GM18511 (cell line): ENCODE results near the gene COBL.
"Not testable (repeated sequence)": the region's sequence is repeated elsewhere in the genome, so short reads cannot be mapped to it uniquely, and the experiment has no call there.

Experiments used
- ATAC-seq: cut with Tn5 transposase; IDR thresholded peaks from one replicate; pipeline ENCODE4 v1.9.1; 2021; ENCODE audit warnings: mild to moderate bottlenecking, moderate library complexity; ENCODE audit not compliant: unreplicated experiment

Gene COBL

DNA sequence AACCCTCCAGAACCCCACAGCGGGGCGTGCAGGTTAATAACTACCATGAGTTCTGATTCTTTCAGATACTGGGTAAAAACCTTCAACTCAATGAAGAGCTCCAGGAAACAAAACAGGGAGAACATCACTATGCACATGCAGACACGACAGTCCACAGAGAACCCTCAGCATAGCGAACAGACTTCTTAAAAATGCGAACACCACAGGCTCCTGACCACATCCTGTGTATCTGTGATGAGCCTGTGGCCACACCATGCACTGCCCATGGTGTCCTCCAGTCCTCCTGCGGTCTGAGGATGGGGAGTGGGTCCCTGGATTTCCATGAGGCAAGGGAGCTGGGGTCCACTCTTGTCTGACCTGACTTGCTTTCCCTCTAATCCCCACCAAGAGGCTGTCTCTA lies 107.2 kb downstream of the COBL start:
- no peak for ATAC-seq

DNA sequence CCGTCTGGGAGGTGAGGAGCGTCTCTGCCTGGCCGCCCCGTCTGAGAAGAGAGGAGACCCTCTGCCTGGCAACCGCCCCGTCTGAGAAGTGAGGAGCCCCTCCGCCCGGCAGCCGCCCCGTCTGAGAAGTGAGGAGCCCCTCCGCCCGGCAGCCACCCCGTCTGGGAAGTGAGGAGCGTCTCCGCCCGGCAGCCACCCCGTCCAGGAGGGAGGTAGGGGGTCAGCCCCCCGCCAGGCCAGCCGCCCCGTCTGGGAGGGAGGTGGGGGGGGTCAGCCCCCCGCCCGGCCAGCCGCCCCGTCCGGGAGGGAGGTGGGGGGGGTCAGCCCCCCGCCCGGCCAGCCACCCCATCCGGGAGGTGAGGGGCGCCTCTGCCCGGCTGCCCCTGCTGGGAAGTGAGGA lies 108.5 kb downstream of the COBL start:
- ATAC-seq = not testable (repeated sequence)

DNA sequence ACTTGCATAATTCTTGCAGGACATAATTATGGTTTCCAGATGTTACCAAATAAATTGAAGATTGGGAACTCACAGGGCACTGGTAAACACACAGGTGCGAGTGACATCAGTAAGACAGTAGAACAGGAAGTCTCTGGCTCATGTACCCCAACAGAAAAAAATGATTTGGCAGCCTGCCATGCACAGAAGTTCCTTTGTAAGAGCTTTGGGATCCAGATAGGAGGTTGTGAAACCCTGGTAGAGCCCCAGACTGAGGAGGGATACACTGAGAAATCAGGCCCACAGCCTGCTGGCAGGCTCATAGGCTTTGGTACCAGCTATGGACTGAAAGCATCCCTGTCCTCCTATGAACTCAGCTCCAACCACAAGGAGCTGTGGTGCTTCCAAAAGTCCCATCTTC lies 118.0 kb downstream of the COBL start:
- no peak for ATAC-seq

DNA sequence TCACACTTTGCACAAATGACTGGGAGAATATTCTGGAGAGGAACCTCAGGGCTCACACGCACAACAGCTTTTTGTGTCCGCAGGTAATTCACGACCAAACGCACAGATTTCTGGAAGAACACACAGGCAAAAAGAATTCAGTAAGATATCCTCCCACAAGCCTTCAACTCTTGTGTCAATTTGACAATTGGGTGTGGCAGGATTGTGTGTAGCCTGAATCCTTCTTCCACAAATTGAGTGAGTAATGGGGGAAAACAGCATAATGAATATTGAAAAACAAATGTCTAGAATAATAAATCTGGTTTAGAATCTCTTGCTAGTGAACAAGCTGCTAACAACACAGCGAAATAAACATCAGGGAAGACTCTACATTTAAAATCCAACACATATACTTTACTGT lies 125.6 kb downstream of the COBL start:
- no peak for ATAC-seq

DNA sequence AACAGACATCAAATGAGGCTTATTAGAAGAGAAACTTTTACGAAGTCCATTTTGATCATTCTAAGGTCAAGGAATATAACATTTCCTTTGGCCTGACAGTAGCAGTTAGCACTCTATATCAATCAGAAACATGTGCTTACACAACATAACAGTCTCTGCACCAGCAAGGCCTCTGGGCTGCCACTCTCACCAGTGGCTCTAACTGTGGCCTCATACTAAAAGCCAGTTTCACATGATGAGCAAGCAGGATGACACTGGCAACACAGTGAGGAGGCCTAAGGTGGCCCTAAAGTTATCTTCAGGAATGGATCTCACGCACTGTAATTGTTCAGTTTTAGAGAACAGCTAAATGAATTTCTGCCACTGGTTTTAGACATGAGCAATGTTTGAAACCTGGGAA lies 126.8 kb downstream of the COBL start:
- ATAC-seq = no peak

DNA sequence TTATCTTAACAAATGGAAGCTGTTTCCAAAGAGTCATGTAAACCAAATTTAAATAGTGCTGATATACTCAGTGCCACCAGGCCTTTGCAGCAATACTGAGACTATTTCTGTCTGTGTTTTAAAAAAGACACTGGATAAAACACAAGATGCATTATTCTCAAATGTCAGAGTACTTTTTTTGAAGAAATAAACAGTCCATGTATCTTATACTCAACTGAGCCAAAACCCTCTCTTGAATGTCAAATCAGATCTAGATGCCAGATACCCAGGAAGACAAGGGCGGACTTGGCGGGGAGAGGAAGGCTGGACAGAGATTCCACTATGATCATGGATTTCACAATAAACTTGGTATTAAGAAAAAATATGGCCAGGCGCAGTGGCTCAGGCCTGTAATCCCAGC lies 127.6 kb downstream of the COBL start:
- no peak for ATAC-seq

DNA sequence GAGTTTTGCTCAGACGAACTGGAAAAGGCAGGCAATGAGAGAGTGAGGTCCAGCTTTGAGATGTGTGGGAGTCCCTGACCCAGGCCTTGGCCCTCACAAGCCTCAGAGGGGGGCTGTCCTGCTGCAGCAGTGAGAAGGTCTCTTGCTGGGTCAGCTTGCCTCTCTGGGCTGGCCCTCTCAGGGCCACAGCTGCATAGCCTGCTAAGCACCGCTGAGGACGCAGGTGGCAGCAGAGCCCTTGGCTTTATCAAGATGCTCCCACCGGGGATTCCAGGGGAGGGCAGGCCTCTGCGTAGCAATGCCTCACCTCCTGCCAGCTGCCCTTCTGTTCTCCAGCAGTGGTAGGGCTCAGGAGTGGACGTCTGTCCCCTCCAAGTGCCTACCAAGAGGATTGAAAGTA lies 128.7 kb downstream of the COBL start:
- ATAC-seq = no peak

DNA sequence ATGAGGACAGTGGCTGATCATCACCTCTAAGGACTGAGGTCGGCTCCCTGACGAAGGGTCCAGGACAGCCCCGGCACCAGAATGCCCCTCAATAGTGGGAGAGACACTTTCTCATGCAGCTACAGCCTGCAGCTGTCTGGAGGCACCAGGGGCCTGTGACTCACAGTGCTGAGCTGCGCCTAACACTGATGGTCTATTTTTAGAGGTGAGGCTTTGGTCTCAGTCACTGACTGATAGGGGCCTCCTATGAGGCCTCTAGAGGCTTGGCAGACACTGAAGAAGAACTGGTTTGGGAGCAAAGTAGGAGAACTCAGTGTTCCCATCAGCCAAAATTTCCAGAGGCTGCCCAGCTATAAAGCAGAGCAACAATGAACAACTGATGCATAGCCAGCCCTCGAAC lies 130.1 kb downstream of the COBL start:
- ATAC-seq = no peak

DNA sequence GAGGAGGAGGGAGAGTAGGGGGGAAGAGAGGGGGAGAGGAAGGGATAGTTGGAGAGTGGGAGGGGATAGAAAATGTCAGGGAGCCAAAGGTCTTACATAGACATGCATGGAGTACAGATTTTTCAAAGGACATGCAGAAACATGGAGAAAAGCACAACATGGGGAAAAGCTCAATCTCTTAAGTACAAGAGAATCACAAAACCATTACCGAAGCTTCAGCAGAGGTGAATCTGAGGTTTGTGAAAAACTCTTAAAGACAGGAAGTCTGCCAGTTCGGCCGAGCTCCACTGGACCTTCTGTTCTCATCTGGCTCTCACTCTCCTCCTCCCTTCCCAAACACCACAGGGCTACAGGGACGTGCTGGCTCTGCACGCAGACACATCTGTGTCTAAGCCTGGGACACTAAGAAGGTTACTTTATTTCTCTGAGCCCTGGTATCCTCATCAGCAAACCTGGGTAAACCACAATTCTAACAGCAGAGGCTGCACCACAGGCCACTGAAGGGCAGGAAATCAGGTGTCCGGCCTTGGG lies 133.9 kb downstream of the COBL start:
- no peak for ATAC-seq

DNA sequence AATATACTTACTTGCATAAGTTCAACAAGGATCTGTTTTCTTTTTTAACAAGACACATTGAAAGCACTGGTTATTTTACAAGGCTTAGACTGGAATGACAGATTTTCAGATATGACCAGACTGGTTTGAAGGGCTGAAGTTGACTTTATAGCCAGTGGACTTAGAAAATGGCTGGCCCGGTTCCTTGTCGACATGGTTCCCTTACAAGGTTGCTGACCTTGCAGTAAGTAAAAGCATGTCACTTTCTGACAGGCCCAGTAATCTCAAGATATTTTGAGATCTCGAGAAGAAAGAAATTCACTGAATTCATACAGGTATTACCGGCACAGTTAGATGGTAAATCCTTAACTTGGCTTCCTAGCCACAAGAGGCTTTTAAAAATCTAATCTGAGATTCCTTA lies 136.5 kb downstream of the COBL start:
- ATAC-seq = no peak

DNA sequence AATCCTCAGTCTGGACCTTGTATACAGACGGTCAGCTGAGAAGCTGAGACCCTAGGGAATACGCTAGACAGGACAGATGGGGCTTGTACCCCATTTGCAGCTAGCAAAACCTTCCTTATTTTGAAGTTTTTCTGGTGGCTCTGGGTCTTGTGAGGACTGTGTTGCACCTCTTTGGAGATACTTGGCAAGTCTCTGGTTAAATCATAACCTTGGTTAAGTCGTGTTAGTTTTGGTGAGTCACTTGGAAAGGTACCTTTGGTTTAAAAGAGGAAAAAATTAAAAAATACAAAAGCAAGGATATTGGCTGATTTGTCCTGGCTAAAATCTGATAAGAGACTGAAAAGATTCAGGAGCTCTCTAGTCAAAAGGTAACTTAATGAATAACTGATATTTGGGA lies 140.6 kb downstream of the COBL start:
- no peak for ATAC-seq

DNA sequence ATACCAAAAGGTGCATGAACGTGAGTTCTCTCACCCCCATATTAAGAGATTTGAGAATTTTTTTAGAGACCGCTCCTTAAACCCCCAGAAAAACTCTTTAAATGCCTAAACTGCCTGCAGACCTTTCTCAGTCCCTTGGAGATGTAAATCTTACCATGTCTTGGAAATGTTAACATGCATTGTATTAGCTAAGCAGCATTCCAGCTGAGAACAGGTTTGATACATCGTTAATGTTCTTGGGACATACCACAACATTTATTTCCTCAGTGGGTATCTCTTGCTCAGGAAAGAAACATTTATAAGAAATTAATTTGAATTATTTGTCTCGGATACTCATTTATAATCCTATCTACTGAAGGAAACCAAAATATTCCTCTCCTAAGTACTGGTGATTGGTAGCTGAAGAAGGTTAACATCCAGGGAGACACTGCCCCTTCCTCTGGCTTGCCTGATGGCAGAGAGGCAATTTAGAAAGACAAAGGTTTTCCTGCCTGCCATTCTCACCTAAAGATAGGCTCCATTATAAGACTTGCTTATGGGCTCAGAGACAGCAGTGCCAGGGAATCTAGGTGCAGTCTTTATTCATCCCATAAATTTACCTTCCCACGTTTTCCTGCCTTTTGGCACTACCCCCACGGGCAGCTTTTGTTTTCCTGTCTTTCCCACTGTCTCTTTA lies 141.2 kb downstream of the COBL start:
- no peak for ATAC-seq

DNA sequence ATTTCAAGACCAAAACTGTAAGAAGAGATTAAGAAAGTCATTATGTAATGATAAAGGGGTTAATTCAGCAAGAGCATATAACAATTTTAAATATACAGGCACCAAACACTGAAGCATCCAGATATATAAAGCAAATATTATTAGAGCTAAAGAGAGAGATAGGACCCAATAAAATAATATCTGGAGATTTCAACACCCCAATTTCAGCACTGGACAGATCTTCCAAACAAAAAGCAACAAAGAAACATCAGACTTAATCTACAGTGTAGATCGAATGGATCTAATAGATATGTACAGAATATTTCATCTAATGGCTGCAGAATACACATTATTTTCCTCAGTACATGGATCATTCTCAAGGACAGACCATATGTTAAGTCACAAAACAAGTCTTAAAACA lies 151.3 kb downstream of the COBL start:
- ATAC-seq = no peak

DNA sequence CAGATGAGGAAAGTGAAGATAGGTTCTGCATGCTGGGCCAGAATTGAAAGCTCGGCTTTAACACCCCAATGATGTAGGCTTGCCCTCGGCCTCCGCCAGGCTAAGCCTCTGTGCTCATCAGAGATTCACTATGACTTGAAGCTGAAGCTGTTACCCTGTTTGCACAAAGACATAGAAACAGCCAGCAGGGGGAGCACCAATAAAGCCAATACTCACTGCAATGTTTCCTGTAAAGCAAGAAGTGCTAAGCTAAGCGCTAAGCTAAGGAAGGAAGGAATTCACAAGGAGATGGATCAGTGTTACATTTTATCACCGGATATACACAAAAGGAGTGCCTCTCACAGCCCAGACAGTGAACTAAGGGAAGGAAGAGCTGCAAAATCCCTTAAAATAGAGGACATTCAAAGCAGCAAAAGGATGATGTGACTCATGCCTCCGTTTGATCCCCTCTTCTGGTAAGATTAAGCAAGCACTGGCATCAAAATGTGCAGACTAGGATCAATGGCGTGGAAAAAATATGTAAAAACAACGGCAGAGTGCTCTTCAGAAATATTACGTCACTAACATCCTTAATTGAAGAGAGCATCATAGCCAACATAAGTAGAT lies 153.8 kb downstream of the COBL start:
- peak; percentile 95 for ATAC-seq

DNA sequence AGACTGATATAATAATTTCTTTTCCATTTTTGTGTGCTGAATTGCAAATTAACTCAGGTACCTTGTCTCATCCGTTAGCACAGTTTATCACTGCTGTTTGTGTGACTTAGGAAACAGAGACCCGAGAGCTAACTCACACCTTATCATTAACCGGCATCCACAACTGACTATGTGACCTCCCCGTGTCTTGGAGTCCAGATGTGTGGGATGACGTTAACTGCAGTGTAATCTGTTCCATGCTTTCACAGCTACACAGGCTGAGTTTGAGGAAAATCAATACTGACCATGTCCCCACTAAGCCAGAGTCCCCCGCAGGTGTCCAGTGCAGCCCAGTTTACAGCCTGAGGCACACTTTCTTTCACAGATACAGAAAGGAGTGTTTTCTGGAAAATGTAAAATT lies 154.7 kb downstream of the COBL start:
- no peak for ATAC-seq

DNA sequence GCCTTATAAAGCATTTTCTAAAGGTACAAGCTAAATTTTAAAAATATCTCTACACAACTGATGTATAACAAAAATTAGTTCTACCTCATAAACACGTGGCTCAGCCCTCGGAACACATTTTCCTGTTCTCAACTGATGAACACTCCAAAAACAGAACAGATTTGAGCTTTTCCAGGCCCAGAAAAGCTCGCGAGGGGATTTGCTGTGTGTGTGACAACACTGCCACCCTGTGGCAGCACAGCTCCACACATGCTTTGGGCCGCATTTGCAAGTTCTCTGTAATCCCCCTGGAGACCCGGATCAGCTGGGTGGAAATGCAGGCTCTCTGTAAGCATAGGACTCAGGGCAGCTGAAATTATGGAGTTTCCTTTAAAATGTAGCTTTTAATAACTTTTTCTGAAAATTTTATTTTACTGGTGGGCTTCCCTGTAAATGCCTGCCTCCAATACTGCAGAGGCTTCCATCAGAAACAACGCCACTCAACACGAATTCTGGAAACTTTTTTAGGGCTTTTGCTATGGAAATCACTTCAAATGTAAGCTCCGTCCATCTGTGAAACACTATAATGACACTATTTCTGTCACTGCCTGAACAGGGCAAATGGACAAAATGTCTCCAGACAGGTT lies 155.5 kb downstream of the COBL start:
- ATAC-seq = no peak

DNA sequence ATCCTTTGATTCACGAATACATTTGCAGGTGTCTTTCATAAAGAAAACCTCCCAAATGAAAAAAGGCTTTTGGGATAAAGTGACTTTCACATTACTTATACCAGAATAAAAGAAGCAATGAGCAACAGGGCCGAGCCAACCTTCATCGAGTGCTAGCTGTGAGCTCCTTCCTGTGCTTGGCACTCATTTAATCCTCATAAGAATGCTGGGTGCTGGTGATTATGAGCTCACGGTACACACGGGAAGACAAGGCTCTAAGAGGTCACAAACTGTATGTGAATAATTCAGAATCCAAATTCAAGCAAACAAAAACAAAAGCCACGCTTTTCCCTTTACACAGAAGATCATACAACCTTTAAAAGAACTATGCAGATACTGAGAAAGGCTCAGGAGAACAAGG lies 156.2 kb downstream of the COBL start:
- no peak for ATAC-seq

DNA sequence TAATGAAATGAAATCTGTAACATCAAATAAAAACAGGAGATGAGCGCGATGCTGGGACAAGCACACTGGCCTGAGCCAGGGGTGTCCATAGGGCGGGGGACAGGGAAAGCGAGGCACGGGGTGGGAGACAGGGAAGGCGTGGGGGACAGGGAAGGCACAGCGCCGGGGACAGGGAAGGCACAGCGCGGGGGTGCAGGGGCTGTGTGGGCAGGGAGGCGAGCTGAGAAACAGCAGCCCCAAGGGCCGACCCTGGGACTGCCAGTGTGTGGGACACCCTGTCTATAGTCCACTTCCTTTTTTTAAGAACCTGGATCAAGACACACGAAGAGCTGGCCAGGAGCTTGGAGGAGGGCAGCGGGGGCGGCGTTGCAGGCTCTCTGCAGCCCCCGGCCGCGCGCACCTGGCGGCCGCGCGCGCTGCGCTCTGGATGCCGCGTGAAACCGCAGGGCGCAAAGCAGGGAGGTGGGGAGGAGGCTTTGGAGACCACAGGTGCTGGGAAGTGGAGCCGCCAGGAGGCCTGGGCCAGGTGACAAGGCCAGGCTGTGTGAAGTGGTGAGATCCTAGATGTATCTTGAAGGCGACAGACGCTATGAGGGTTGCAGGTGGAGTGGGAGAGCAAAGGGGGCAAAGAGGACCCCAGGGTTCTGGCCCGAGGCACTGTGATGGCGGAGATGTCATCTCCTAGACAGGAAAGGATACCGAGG lies 157.7 kb downstream of the COBL start:
- no peak for ATAC-seq

DNA sequence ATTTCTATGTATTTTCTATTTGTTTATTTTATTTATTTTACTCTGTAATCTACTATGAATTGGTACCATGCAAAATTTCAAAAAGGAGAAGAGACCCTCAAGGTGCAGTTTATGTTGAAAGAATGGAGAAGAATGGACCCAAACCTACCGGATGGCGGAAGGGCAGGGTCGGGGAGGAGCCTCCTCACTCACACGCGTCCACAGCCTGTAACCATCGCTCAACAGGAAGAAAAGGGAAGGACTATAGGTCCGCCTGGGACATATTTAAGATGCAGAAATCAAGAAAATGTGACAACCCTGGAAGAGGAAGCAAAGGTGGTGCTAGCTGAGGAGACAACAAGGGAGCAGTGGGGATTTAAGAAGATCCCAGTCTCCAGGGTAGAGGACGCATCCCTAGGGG lies 158.4 kb downstream of the COBL start:
- no peak for ATAC-seq

DNA sequence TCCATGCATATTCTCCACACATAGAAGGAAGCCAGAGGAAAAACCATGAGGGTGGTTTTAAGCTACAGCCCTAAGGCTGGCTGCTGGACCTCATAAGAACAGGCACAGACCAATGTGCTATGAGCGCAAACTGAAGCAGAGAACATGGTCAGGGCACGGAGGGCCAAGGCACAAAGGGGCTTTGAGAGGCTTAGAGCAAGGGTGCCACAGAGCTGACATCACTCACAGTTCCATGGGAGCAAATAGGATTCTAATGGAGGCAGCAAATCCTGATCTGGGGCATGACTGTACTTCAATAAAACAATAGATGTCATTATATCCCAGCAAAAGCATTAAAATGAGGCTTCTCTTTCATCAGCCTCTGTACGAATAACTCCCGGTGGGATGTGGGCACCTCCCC lies 162.4 kb downstream of the COBL start:
- no peak for ATAC-seq

DNA sequence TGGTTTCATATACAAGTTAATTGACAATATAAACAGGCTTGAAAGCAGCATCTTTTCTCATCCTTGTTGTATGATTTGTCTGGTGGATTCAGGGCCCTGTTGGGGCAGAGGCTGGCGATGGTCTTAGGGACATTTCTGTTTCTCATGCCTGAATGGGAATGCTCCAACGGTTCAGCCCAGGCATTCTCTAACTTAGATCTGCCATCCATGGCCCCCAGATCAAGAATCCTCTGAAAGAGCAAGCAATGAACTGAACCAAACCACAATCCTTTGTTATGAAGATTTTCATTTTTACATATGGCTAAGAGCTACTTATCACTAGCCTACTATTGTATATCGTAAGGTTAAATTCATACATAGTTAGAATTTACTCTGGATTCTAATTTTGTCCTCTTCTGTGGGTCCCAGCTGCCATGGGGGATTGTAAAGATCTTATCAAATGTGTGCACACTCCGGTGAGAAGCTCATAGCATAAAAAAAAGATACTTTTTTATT lies 163.9 kb downstream of the COBL start:
- no peak for ATAC-seq

DNA sequence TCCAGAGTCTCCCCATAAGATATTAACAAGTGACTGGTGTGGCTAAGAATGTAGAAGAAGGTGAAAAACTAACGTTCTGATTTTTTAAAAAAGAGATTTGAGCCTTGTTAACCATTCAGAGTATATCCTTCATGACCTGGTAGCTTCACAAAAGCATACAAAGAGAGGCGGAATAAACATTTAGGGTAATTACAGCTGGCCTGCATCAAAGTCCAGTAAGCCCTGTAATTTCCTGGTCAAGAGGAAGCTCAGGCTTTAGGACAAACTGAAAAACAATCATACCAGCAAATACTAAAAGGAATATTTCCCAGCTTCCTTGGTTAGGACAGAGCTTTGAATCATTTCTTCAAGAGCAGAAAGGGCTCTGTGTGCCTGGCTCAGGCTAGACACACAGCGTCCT lies 165.2 kb downstream of the COBL start:
- ATAC-seq = no peak
